Stomach smooth muscle (tissue), 2 donors: Measurements from ENCODE around the gene CACNA1E.

Source experiments
- H3K27ac ChIP-seq: one replicate; pipeline ENCODE4 v1.7.0; 2013; ENCODE audit warnings: mild to moderate bottlenecking, low read length, inconsistent platforms
- H3K27me3 ChIP-seq, 2 donors: one replicate each; pipeline ENCODE4 v1.7.0; 2013; ENCODE audit warnings: low read length in 2 of 2; ENCODE audit not compliant: insufficient read depth in 2 of 2, control insufficient read depth in 1 of 2
- H3K36me3 ChIP-seq, 2 donors: one replicate each; pipeline ENCODE4 v1.7.0; 2013; ENCODE audit warnings: low read length in 2 of 2; ENCODE audit not compliant: control insufficient read depth in 2 of 2, insufficient read depth in 2 of 2
- H3K4me1 ChIP-seq: one replicate; pipeline ENCODE4 v1.7.0; 2013; ENCODE audit warnings: low read length; ENCODE audit not compliant: control insufficient read depth, insufficient read depth
- H3K4me3 ChIP-seq, 2 donors: one replicate each; pipeline ENCODE4 v1.7.0; 2013; ENCODE audit warnings: low read length in 2 of 2
- H3K9ac ChIP-seq, 2 donors: one replicate each; pipeline ENCODE4 v1.7.0; 2013; ENCODE audit warnings: low read length in 2 of 2, mild to moderate bottlenecking in 1 of 2
- H3K9me3 ChIP-seq, 2 donors: one replicate each; pipeline ENCODE4 v1.7.0; 2013; ENCODE audit warnings: low read length in 2 of 2; ENCODE audit not compliant: control insufficient read depth in 2 of 2
- donor health status: healthy.
- donor health status: Pancreatic carcinoma.

The CACNA1E gene

DNA sequence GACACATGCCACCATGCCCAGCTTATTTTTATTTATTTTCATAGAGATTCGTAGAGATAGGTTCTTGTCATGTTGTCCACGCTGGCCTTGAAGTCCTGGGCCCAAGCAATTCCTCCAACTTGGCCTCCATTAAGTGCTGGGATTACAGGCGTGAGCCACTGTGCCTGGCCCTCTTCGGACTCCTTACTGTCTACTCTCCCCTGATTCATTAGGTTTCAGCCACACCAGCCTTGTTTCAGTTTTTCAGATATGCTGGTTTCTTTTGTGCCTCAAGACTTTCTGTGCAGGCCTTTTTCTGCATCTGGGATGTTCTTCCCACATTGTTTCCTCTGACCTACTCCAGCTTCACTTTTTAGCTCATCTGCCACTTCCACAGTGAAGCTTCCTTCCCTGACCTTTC, 85.4 kb downstream of the CACNA1E start:
- Histone ChIP-seq H3K4me1 (no peaks in the 10 kb centered on the region), H3K27ac (no peak overlapping the region), H3K9ac (no peak overlapping the region), H3K9me3 (no peaks in the 10 kb centered on the region), H3K27me3 (no peaks in the 10 kb centered on the region), H3K36me3 (no peaks in the 10 kb centered on the region), H3K4me3 (no peak overlapping the region)

DNA sequence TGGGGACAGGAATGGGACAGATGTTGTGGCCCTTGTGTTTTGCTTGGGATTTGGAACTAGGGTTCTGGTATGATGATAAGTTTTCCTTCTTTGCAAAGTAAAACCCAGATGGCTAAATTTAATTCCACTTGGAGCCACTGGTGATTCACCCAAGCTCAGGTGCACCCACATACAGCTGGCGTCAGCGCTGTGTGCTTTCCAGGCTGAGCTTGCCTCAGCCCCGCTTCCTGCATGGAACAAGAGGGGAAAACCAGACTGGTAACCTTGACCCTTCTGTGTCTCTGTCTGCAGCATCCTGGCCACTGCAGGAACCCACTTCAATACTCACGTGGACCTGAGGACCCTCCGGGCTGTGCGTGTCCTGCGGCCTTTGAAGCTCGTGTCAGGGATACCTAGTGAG, 94.2 kb downstream of the CACNA1E start:
- Histone ChIP-seq H3K27me3 (no peaks in the 10 kb centered on the region), H3K4me1 (peaks cover 3% of the 10 kb centered on the region), H3K27ac (no peak overlapping the region), H3K4me3 (no peak overlapping the region), H3K9me3 (no peaks in the 10 kb centered on the region), H3K9ac (no peak overlapping the region), H3K36me3 (no peaks in the 10 kb centered on the region)

DNA sequence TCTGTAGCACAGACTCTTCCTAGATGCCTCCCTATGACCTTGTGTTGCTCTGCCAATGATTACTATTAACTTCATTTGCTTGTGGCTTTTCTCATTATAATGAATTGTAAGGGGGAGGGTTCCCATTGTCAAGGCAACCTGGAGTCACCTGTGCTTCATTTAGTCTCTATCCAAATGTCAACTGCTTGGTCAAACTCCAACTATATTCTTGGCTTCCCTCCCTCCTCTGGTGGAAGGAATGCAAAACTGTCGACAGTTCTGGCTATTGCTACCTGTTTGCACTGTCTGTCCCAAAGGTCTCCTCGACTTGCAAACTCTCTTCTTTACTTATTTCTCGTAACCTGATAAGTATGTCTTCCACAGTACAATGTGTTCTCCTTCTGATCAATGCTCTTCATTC, 100.3 kb downstream of the CACNA1E start:
- H3K4me1 ChIP-seq: peaks cover 3% of the 10 kb centered on the region
- H3K36me3 ChIP-seq: no peaks in the 10 kb centered on the region
- no peak overlapping the region for H3K4me3 ChIP-seq
- no peaks in the 10 kb centered on the region for H3K27me3 ChIP-seq
- H3K9me3 ChIP-seq: no peaks in the 10 kb centered on the region
- no peak overlapping the region for H3K27ac ChIP-seq
- no peak overlapping the region for H3K9ac ChIP-seq

DNA sequence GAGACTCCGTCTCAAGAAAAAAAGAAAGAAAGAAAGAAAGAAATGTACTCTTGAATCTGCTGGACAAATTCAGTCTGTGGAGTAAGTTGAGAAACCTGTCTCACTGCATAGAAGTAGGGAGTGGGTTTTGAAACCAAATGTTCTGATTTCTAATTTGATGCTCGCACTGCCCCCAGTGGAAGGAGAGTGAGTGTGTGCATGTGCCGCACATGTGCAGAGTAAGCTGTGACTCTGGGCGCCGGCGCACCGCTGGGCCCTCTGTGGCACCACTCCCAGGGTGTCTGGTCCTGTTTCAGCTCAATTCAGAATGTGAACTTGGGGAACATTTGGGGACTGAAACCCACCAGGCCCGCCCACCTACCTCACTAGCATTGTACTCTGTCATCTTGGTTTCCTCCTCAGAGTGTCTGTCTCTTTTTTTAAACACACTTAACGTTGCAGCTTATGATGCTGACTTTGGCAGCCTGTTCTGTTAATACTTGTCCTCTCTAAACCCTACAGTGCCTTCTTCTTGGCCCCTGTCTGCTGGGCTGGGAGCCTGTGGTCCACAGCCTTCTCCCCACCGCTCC, 104.6 kb downstream of the CACNA1E start:
- Histone ChIP-seq H3K9me3 (no peaks in the 10 kb centered on the region), H3K36me3 (no peaks in the 10 kb centered on the region), H3K4me3 (no peak overlapping the region), H3K4me1 (no peaks in the 10 kb centered on the region), H3K27ac (no peak overlapping the region), H3K27me3 (peaks cover 0 to 3% of the 10 kb centered on the region in 2 donors), H3K9ac (no peak overlapping the region)

DNA sequence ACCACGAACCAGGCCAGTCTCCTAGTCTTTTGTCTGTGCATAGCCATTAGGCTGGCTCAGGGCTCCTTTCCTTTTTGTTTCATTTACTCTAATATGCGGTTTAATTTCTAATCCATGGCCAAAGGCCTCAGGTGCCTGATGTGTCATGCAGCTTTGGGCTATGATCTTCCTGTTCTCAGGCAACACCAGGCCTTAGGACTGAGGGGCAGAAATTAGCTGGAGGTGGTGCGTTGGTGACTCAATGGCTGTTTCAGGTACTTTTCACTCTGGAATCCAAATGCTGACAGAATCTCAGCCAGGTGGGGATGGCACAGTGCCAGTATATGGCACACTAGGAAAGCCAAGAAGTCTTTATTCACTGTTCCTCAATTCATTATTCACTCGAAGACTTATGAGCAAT, 105.3 kb downstream of the CACNA1E start:
- H3K27ac ChIP-seq: no peak overlapping the region
- peaks cover 0 to 3% of the 10 kb centered on the region in 2 donors for H3K27me3 ChIP-seq
- H3K36me3 ChIP-seq: no peaks in the 10 kb centered on the region
- H3K4me3 ChIP-seq: no peak overlapping the region
- H3K4me1 ChIP-seq: no peaks in the 10 kb centered on the region
- no peak overlapping the region for H3K9ac ChIP-seq
- no peaks in the 10 kb centered on the region for H3K9me3 ChIP-seq

DNA sequence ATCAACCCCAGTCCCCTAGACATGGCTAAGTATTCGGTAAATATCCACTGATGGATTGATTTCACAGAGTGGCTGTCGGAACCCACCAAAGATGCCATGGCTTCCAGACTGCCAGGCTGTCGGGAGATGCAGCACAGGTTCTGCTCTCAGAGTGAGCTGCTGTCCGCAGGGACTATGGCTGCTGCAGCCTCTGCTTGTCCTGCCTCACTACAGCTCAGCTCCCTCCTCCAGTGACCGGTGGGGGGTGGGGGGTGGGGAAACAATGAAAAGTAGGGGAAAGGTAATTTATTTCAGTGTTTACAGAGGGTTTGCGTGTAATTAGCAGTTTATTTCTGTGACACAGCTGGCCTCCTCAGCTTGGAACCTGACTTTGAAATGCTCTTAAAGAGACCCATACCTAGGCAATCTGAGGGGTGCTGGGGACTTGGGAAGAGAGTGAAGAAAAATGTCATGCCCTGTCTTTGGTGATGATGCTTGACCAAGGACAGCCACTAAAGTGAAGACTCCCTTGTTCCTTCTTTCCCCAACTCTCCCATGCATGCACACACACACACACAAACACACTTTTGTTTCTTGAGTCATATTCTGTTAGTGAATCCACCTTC, 109.0 kb downstream of the CACNA1E start:
- no peaks in the 10 kb centered on the region for H3K4me1 ChIP-seq
- H3K9me3 ChIP-seq: no peaks in the 10 kb centered on the region
- H3K27ac ChIP-seq: no peak overlapping the region
- H3K27me3 ChIP-seq: peaks cover 0 to 3% of the 10 kb centered on the region in 2 donors
- H3K4me3 ChIP-seq: no peak overlapping the region
- H3K36me3 ChIP-seq: no peaks in the 10 kb centered on the region
- no peak overlapping the region for H3K9ac ChIP-seq

DNA sequence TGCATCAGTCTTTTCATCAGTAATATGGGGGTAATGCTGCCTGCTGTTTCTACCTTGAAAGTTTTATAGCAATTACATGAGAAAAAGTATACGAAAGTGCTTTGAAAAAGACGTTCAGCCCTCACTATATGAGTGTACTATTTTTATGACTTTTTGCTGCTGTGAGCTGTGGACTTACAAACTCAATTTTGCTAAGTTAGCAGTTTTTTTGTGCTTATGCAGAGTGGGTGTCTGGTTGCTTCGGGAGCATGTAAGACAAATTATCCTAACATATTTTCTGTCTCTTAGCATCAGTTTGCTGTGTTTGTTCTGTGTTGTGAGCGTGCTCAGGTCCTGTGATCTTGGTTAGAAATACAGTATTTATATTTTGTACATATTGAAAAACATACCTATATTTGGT, 109.7 kb downstream of the CACNA1E start:
- H3K27ac ChIP-seq: no peak overlapping the region
- no peak overlapping the region for H3K9ac ChIP-seq
- peaks cover 0 to 3% of the 10 kb centered on the region in 2 donors for H3K27me3 ChIP-seq

DNA sequence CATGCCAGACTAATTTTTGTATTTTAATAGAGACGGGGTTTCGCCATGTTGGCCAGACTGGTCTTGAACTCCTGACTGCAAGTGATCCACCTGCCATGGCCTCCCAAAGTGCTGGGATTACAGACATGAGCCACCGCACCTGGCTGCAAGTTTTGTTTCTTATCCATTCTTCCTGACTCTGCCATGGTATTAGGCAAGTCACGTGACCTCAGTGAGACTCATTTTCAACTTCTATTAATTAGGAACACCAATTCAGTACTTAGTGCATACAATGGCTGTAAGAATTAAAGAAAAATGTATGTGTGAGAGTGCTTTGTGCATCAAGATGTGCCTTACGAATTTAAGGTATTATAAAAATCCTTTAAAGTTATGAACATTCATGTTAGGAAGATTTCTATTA, 111.2 kb downstream of the CACNA1E start:
- Histone ChIP-seq H3K4me1 (no peaks in the 10 kb centered on the region), H3K9ac (no peak overlapping the region), H3K4me3 (no peak overlapping the region), H3K27ac (no peak overlapping the region), H3K27me3 (peaks cover 0 to 3% of the 10 kb centered on the region in 2 donors), H3K36me3 (no peaks in the 10 kb centered on the region), H3K9me3 (no peaks in the 10 kb centered on the region)

More for the DNA sequence above, 109.7 kb downstream of the CACNA1E start:
- no peaks in the 10 kb centered on the region for H3K9me3 ChIP-seq
- H3K4me1 ChIP-seq: no peaks in the 10 kb centered on the region
- no peak overlapping the region for H3K4me3 ChIP-seq
- no peaks in the 10 kb centered on the region for H3K36me3 ChIP-seq

DNA sequence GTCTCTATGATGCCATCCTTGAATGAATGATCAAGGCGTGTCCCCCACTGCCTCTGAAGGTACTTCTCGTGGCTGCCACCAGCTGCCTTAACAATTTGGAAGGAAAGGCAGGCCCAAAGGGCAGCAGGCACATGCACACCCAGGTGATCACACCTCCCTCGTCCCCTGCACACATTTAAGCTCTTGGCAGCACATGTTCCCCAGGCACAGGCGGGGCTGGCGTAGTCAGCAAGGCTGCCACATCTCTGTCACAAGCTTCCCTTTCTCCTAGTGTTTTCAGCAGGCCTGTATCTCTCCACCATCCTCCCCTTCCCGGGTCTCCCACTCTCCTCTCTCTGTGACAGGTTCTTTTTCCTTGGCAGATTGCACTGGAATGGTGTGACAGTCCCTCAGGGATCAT, 111.9 kb downstream of the CACNA1E start:
- no peaks in the 10 kb centered on the region for H3K36me3 ChIP-seq
- no peak overlapping the region for H3K4me3 ChIP-seq
- H3K4me1 ChIP-seq: no peaks in the 10 kb centered on the region
- peaks cover 0 to 3% of the 10 kb centered on the region in 2 donors for H3K27me3 ChIP-seq
- no peaks in the 10 kb centered on the region for H3K9me3 ChIP-seq
- H3K9ac ChIP-seq: no peak overlapping the region
- no peak overlapping the region for H3K27ac ChIP-seq

DNA sequence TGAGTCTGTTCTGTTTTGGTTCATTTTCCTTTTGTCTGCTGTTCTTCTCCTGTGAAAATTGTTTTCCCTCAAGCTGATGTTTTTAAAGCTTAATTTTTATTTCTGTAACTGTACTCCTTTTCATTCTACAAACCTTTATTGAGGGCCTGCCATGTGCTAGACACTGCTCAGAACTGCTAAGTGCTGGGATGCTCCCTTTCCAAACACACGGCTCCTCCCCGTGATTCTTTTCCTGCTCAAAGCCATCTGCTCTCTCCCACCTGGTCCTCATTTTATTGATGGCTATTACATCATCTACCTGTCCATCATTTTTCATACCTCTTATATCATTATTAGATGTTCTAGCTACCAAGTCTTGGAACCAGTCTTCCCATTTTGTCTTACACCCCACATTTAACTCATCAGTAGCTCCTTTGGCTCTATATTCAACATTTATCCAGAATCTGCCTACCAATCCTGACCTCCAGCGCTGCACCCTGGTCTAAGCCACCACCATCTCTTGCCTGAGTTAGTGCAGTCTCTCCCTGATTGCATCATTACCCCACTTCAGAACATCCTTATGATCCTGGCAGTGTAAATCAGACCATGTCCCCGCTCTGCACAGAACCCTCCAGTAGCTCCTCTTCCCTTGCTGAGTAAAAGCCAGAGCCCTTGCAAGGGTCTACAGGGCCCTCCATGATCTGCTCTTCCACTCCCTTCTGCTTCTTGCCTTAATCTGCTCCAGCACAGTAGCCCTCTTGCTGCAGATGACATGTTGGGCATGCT, 118.1 kb downstream of the CACNA1E start:
- H3K4me3 ChIP-seq: no peak overlapping the region
- no peaks in the 10 kb centered on the region for H3K9me3 ChIP-seq
- H3K9ac ChIP-seq: no peak overlapping the region
- no peaks in the 10 kb centered on the region for H3K27me3 ChIP-seq
- H3K36me3 ChIP-seq: no peaks in the 10 kb centered on the region
- H3K4me1 ChIP-seq: no peaks in the 10 kb centered on the region
- H3K27ac ChIP-seq: no peak overlapping the region
